Thyroid gland (tissue), 4 donors: ENCODE measurements around the gene GPR31. TPM values are rescaled to one million over a fixed set of nuclear protein-coding genes. Genes with fewer than 3 reads are reported as not detected.

ENCODE experiments used
- DNase-seq, 2 donors: peaks; one replicate each; pipeline ENCODE4 v3.0.0-alpha.2; 2019
- H3K27ac ChIP-seq, 3 donors: fragments of 200-600 bp; sonication (generic); 1 replicate in 2 of 3; 2 replicates in 1 of 3; pipeline ENCODE4 v1.5.1; 2016 to 2019; ENCODE audit warnings: mild to moderate bottlenecking in 1 of 3, moderate library complexity in 1 of 3
- H3K27me3 ChIP-seq: fragments of 200-600 bp; sonication (generic); one replicate; pipeline ENCODE4 v1.5.1; 2019
- H3K36me3 ChIP-seq, 2 donors: fragments of 200-600 bp; sonication (generic); one replicate each; pipeline ENCODE4 v1.5.1; 2016 to 2019
- H3K4me1 ChIP-seq, 2 donors: fragments of 200-600 bp; sonication (generic); one replicate each; pipeline ENCODE4 v1.5.1; 2017 to 2019
- H3K4me3 ChIP-seq, 3 donors: fragments of 200-600 bp; sonication (generic); replicated peaks in 1 of 3; 1 replicate in 2 of 3; 2 replicates in 1 of 3; pipeline ENCODE4 v1.5.1; 2016; ENCODE audit warnings: mild to moderate bottlenecking in 1 of 3
- H3K9me3 ChIP-seq: fragments of 200-600 bp; sonication (generic); one replicate; pipeline ENCODE4 v1.5.1; 2017
- POLR2A ChIP-seq, 2 donors: fragments of 450-650 bp; IDR thresholded peaks; one replicate each; pipeline ENCODE4 v1.6.1; 2017; ENCODE audit warnings: antibody characterized with exemption in 2 of 2, mild to moderate bottlenecking in 2 of 2, moderate library complexity in 1 of 2
- WGBS, 2 donors: methylation state at CpG; one replicate each; pipeline ENCODE4 v1.1.5; 2017; 5-methylcytosine and 5-hydroxymethylcytosine counted together
- intact Hi-C: fragments of 100-400 bp; cut with DNase I; formaldehyde crosslinking; loops from one replicate; pipeline ENCODE4 v1.15.1; 2023
- total RNA-seq, 4 donors: library from RNA; depleted of rRNA; stranded (reverse); fragments of >200 nt; gene quantifications; one replicate each; pipeline ENCODE4 v1.2.3, GENCODE V29; 2016
- TF ChIP-seq, protein P1 (sequence below), 6 experiments: fragments of 200-600 bp in 3 of 6; fragments of 450-650 bp in 3 of 6; sonication (generic) in 3 of 6; IDR thresholded peaks; one replicate each; pipeline ENCODE4 v1.5.1; 2016 to 2019; ENCODE audit warnings: antibody characterized with exemption in 6 of 6, mild to moderate bottlenecking in 2 of 6, inconsistent platforms in 1 of 6, moderate library complexity in 1 of 6

The GPR31 gene
- total RNA-seq, 4 donors from 2014 or later = not detected

DNA sequence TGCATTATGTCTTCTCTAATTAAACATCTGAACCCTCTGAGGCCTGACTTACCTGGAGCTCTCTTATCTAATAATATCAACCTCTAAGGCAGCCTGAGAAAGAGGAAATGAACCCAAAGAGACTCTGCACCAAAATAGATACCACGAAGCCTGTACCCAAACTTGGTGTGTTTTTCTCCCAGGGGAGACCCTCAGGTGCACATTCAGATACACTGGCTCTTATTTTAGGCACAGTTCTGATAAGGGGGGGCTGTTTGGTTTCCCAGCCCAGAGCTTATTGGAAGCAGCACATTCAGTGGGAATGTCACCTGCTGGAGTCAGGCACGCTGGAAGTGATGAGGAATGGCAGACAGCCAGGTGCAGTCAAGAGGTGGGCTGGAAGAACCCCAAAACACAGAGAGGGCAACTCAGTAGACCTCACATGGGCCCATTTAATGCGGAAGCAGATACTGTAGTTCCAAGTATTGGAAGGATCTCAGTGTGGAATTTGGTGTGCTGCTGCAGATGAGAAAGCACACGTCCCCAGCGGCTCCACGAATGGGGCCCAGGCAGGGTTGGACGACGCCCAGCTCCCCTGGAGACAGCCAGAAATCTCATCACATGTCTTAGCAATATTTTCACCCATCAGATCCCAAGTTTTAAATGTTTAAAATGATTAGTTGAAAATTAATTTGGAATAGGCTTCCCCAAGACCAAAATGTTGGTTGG is 44.6 kb downstream of the GPR31 start:
- 84 to 85% methylated on average over 8 of the region's 8 CpGs for WGBS, 2 donors
- Histone ChIP-seq H3K4me3 (no peak overlapping the region), H3K4me1 (peaks cover 10 to 11% of the 10 kb centered on the region in 2 donors), H3K9me3 (no peaks in the 10 kb centered on the region), H3K36me3 (no peaks in the 10 kb centered on the region), H3K27me3 (no peaks in the 10 kb centered on the region), H3K27ac (no peak overlapping the region)
- DNase-seq = no peak
- TF ChIP-seq, protein P1, sequence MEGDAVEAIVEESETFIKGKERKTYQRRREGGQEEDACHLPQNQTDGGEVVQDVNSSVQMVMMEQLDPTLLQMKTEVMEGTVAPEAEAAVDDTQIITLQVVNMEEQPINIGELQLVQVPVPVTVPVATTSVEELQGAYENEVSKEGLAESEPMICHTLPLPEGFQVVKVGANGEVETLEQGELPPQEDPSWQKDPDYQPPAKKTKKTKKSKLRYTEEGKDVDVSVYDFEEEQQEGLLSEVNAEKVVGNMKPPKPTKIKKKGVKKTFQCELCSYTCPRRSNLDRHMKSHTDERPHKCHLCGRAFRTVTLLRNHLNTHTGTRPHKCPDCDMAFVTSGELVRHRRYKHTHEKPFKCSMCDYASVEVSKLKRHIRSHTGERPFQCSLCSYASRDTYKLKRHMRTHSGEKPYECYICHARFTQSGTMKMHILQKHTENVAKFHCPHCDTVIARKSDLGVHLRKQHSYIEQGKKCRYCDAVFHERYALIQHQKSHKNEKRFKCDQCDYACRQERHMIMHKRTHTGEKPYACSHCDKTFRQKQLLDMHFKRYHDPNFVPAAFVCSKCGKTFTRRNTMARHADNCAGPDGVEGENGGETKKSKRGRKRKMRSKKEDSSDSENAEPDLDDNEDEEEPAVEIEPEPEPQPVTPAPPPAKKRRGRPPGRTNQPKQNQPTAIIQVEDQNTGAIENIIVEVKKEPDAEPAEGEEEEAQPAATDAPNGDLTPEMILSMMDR (IDR thresholded peaks at IDR 0.05) = no peak
- TF ChIP-seq POLR2A (IDR thresholded peaks at IDR 0.05) = no peak
- intact Hi-C loops = no loop called here

DNA sequence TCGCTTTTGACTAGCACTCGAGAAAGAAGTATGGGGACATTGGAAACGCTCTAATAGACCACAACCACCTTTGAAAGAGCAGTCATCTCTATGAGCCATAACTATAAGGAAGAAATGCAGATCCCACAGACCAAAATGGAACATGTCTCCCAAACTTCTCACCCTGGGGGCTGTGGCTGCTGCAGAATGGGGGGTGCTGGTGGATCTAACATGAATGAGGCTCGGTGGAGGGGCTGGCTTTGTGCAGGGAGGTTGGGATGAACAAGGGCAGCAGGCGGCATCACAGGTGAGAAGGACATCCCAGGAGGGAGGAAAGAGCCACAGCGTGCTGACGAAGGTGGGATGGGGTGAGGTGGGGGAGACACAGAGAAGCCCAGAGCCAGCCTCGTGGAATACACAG is 45.4 kb downstream of the GPR31 start:
- no peaks in the 10 kb centered on the region for H3K36me3 ChIP-seq
- DNase-seq = no peak
- no peak overlapping the region for H3K27ac ChIP-seq
- H3K27me3 ChIP-seq = no peaks in the 10 kb centered on the region
- H3K9me3 ChIP-seq = no peaks in the 10 kb centered on the region
- intact Hi-C loops = no loop called here
- no peak for TF ChIP-seq POLR2A (IDR thresholded peaks at IDR 0.05)
- TF ChIP-seq, protein P1 (IDR thresholded peaks at IDR 0.05) = no peak
- no peak overlapping the region for H3K4me3 ChIP-seq
- WGBS, 2 donors = 90% methylated on average over 8 of the region's 8 CpGs
- peaks cover 10 to 11% of the 10 kb centered on the region in 2 donors for H3K4me1 ChIP-seq

DNA sequence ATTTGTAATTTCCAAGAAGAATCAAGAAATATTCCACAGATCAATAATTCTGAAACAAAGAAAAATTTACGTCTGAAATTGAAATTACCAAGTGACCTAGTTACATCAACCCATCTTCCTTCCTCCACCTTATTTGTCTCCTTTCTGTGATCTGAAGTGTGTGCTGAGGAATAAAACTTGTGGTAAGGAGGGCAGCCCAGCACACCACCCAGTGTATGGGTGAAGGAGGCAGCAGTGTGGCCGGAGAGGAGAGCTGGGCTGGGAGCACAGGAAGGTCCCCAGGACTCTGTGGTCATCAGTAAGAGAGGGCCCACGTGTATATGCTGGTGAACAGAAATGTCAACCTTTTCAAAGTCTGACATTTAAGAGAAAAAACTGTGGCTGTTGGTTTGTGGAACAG is 46.2 kb downstream of the GPR31 start:
- Histone ChIP-seq H3K36me3 (no peaks in the 10 kb centered on the region), H3K27ac (no peak overlapping the region), H3K9me3 (no peaks in the 10 kb centered on the region), H3K4me3 (no peak overlapping the region), H3K27me3 (no peaks in the 10 kb centered on the region), H3K4me1 (peaks cover 8 to 9% of the 10 kb centered on the region in 2 donors)
- no peak for DNase-seq
- TF ChIP-seq, protein P1 (IDR thresholded peaks at IDR 0.05) = no peak
- no peak for TF ChIP-seq POLR2A (IDR thresholded peaks at IDR 0.05)
- WGBS, 2 donors = 70 to 72% methylated on average over 3 of the region's 3 CpGs
- intact Hi-C loops = no loop called here

DNA sequence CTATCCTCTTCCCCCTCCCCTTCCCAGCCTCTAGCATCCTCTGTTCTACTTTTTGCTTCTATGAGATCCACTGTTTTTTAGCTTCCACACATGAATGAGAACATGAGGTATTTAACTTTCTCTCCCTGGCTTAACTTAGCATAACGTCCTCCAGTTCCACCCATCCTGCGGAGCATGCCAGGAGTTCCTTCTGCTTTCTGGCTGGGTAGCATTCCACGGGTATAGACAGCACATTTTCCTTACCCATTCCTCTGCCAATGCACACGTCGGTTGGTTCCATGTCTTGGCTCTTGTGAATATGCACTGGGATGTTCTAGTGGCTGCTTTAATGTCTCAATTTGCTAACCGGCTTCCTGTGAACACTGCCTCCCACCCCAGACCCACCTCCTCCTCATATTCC is 48.1 kb downstream of the GPR31 start:
- 70 to 73% methylated on average over 6 of the region's 6 CpGs for WGBS, 2 donors
- Histone ChIP-seq H3K27ac (no peak overlapping the region), H3K36me3 (no peaks in the 10 kb centered on the region), H3K27me3 (no peaks in the 10 kb centered on the region), H3K9me3 (no peaks in the 10 kb centered on the region), H3K4me3 (no peak overlapping the region), H3K4me1 (no peaks in the 10 kb centered on the region)
- no peak for TF ChIP-seq POLR2A (IDR thresholded peaks at IDR 0.05)
- TF ChIP-seq, protein P1 (IDR thresholded peaks at IDR 0.05) = no peak
- intact Hi-C loops = no loop called here
- peak in 1 of 2 donors; percentile 41 for DNase-seq

DNA sequence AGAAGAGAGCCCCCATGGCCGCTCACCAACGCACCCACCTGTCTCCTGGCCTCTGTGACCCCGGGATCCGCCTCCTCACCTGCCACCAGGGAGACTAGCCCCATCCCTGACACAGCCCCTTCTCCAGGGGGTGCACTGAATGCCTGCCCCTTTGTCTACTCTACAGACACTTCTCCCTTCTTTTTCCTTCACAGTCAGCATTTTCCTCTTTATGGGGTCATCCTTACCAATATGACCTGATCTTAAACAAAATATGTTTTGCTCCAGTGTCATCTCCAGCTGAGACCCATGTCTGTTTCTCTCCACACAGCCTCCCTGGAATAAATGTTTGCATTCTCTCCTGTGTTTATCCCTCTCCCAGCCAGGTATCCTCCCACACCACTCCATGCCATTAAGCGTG is 49.5 kb downstream of the GPR31 start:
- TF ChIP-seq, protein P1 (IDR thresholded peaks at IDR 0.05) = no peak
- no peak for TF ChIP-seq POLR2A (IDR thresholded peaks at IDR 0.05)
- H3K36me3 ChIP-seq = no peaks in the 10 kb centered on the region
- intact Hi-C loops = no loop called here
- no peak overlapping the region for H3K4me3 ChIP-seq
- H3K27ac ChIP-seq = no peak overlapping the region
- H3K9me3 ChIP-seq = no peaks in the 10 kb centered on the region
- H3K27me3 ChIP-seq = no peaks in the 10 kb centered on the region
- no peaks in the 10 kb centered on the region for H3K4me1 ChIP-seq
- WGBS, 2 donors = 86 to 91% methylated on average over 5 of the region's 5 CpGs
- no peak for DNase-seq
